GM12878 (cell line): ENCODE results near the gene SYT1. TPM values are rescaled to one million over a fixed set of nuclear protein-coding genes. Genes with fewer than 3 reads are reported as not detected.

ENCODE experiments used
- ATAC-seq: fragments of 200-7000 bp; cut with Tn5 transposase; 3 replicates; pipeline ENCODE4 v1.9.1; 2020; ENCODE audit warnings: mild to moderate bottlenecking, moderate library complexity
- BruUV-seq: library from RNA; stranded (reverse); fragments of 400-500 nt; replicated peaks from 2 replicates; lab custom pipeline; 2021; lab: Mats Ljungman, UMichigan
- CTCF ChIA-PET: fragments of 300-600 bp; sonication (Branson Sonifier 250); formaldehyde crosslinking; extraction: SDS; loops from one replicate; lab custom pipeline; 2021; ENCODE audit warnings: inconsistent platforms; lab: Yijun Ruan, JAX
- POLR2A ChIA-PET: fragments of 350-600 bp; formaldehyde crosslinking; extraction: SDS; loops from one replicate; lab custom pipeline; 2021; ENCODE audit warnings: inconsistent platforms; lab: Charles Lee
- RAD21 ChIA-PET: fragments of 300-600 bp; sonication (Branson Sonifier 250); formaldehyde crosslinking; loops from one replicate; lab custom pipeline; 2023; ENCODE audit warnings: antibody characterized with exemption; ENCODE audit not compliant: unreplicated experiment; lab: Charles Lee
- SMC1A ChIA-PET: fragments of 300-600 bp; sonication (Branson Sonifier 250); formaldehyde crosslinking; loops from one replicate; lab custom pipeline; 2023; ENCODE audit not compliant: unreplicated experiment, uncharacterized antibody; lab: Charles Lee
- DNase-seq: peaks from one replicate; pipeline ENCODE4 v3.0.0-alpha.2; 2011; ENCODE audit warnings: low read depth, low spot score
- FAIRE-seq: peaks from 3 replicates; lab custom pipeline; 2011; peaks lifted over from hg19 to GRCh38; lab: Jason Lieb, UNC
- H2AFZ ChIP-seq: 2 replicates; pipeline ENCODE4 v1.6.0; 2011; ENCODE audit warnings: low read depth, low read length, control low read depth; ENCODE audit not compliant: control insufficient read depth
- H3K27ac ChIP-seq: 2 replicates; pipeline ENCODE4 v1.5.1; 2011; ENCODE audit warnings: control low read depth; ENCODE audit not compliant: control insufficient read depth, insufficient read depth
- H3K27me3 ChIP-seq, 2 experiments: replicated peaks in 1 of 2; 2 replicates each; pipeline versions ENCODE4 v1.6.0 to v1.6.1; 2011; ENCODE audit warnings: low read length in 1 of 2; ENCODE audit not compliant: control insufficient read depth in 2 of 2, insufficient read depth in 2 of 2
- H3K36me3 ChIP-seq, 2 experiments: 2 replicates each; pipeline ENCODE4 v1.5.1; 2011; ENCODE audit warnings: low read length in 1 of 2; ENCODE audit not compliant: control insufficient read depth in 2 of 2, insufficient read depth in 2 of 2
- H3K4me1 ChIP-seq: 2 replicates; pipeline ENCODE4 v1.6.1; 2011; ENCODE audit warnings: mild to moderate bottlenecking, low read length, moderate library complexity, mixed read lengths; ENCODE audit not compliant: control insufficient read depth, insufficient read depth
- H3K4me2 ChIP-seq: 2 replicates; pipeline ENCODE4 v1.6.0; 2011; ENCODE audit warnings: control low read depth; ENCODE audit not compliant: control insufficient read depth, insufficient read depth
- H3K4me3 ChIP-seq: fragments of 200-600 bp; sonication (generic); 2 replicates; pipeline ENCODE4 v1.5.1; 2016
- H3K79me2 ChIP-seq: 2 replicates; pipeline ENCODE4 v1.6.0; 2011; ENCODE audit warnings: low read length; ENCODE audit not compliant: control insufficient read depth, insufficient read depth
- H3K9ac ChIP-seq: 2 replicates; pipeline ENCODE4 v1.8.0; 2011; ENCODE audit warnings: low read length, control low read depth, mixed read lengths; ENCODE audit not compliant: control insufficient read depth, insufficient read depth
- H3K9me3 ChIP-seq: replicated peaks from 3 replicates; pipeline ENCODE4 v1.5.1; 2011; ENCODE audit warnings: mild to moderate bottlenecking, low read length; ENCODE audit not compliant: control insufficient read depth, insufficient read depth
- H4K20me1 ChIP-seq: 2 replicates; pipeline ENCODE4 v1.6.0; 2011; ENCODE audit not compliant: control insufficient read depth, insufficient read depth
- BCL11A ChIP-seq: IDR thresholded peaks from 2 replicates; pipeline ENCODE4 v1.6.1; 2011; ENCODE audit warnings: low read depth, low read length
- CHD1 ChIP-seq: IDR thresholded peaks from 2 replicates; pipeline ENCODE4 v1.6.1; 2012; ENCODE audit warnings: low read depth, low read length, improper control_type of control experiment
- FOS ChIP-seq: IDR thresholded peaks from 3 replicates; pipeline ENCODE4 v1.6.1; 2011; ENCODE audit warnings: borderline replicate concordance; ENCODE audit not compliant: insufficient read length; ENCODE audit errors: extremely low read depth
- JUND ChIP-seq: IDR thresholded peaks from 2 replicates; pipeline ENCODE4 v1.6.1; 2012; ENCODE audit warnings: low read depth, mild to moderate bottlenecking, low read length, improper control_type of control experiment, moderate library complexity
- MTA3 ChIP-seq: IDR thresholded peaks from 2 replicates; pipeline ENCODE4 v1.6.1; 2012; ENCODE audit warnings: low read length, inconsistent platforms, borderline replicate concordance
- PBX3 ChIP-seq: IDR thresholded peaks from 2 replicates; pipeline ENCODE4 v1.6.1; 2011; ENCODE audit warnings: mild to moderate bottlenecking, low read depth, low read length, moderate library complexity; ENCODE audit not compliant: insufficient replicate concordance
- PRDM15 ChIP-seq: fragments of 450-650 bp; formaldehyde crosslinking; IDR thresholded peaks from 2 replicates; pipeline ENCODE4 v1.4.0; 2020; ENCODE audit warnings: mild to moderate bottlenecking, moderate library complexity
- RBBP5 ChIP-seq: fragments of 200-600 bp; sonication (generic); conservative IDR thresholded peaks from 2 replicates; pipeline ENCODE4 v1.6.1; 2016
- SMARCA5 ChIP-seq: fragments of 450-650 bp; IDR thresholded peaks from 2 replicates; pipeline ENCODE4 v1.6.1; 2017; ENCODE audit warnings: mild to moderate bottlenecking
- SMC3 ChIP-seq: IDR thresholded peaks from 2 replicates; pipeline ENCODE4 v1.6.1; 2011; ENCODE audit warnings: low read length, improper control_type of control experiment, borderline replicate concordance
- USF2 ChIP-seq: IDR thresholded peaks from 2 replicates; pipeline ENCODE4 v1.6.1; 2011; ENCODE audit warnings: low read depth, low read length, improper control_type of control experiment, borderline replicate concordance
- ZBED1 ChIP-seq: IDR thresholded peaks from 2 replicates; pipeline ENCODE4 v1.6.1; 2016; ENCODE audit warnings: borderline replicate concordance
- WGBS: methylation state at CpG from one replicate; pipeline ENCODE4 v1.1.6; 2016; ENCODE audit warnings: low lambda C conversion rate; ENCODE audit not compliant: insufficient replicate concordance, insufficient coverage; ENCODE audit errors: missing lambda C conversion rate; 5-methylcytosine and 5-hydroxymethylcytosine counted together
- in situ Hi-C: fragments of 300-500 bp; cut with MboI; formaldehyde crosslinking; loops from 9 replicates; pipeline ENCODE4 v1.14.3; 2018; ENCODE audit warnings: mixed read lengths
- intact Hi-C: fragments of 100-400 bp; cut with micrococcal nuclease; formaldehyde crosslinking; loops from one replicate; pipeline ENCODE4 v1.14.2; 2022; ENCODE audit not compliant: unreplicated experiment
- polyA plus RNA-seq, 11 experiments: library from polyadenylated mRNA; depleted of rRNA in 4 of 11; unstranded in 6 of 11; stranded (reverse) in 5 of 11; fragments of >200 nt; fragmentation: Nextera tagmentation in 4 of 11; fragmentation: Illumina TruSeq in 1 of 11; extraction: Ambion mirVana in 4 of 11; extraction: Trizol in 1 of 11; gene quantifications; 1 replicate in 1 of 11; 2 replicates in 10 of 11; pipeline versions ENCODE4 v1.2.1 to v1.2.3, GENCODE V29; 2011 to 2016; ENCODE audit warnings: inconsistent platforms in 2 of 11, missing spikeins in 2 of 11, low read depth in 1 of 11
- total RNA-seq, 4 experiments: library from RNA; depleted of rRNA in 3 of 4; stranded (reverse); fragments of >200 nt in 3 of 4; fragmentation: Illumina TruSeq in 1 of 4; extraction: Trizol in 1 of 4; gene quantifications; 2 replicates each; pipeline versions ENCODE4 v1.2.1 to v1.2.3, GENCODE V29; 2013 to 2021

SYT1 gene
- total and polyA plus RNA-seq, 10 of the 15 experiments (the other 5 are each of a cell fraction or from before 2014, with no cell fraction given) = 0.10 to 0.28 TPM; not detected in 8

- TF ChIP-seq PRDM15 (CRISPR knock-in tag) (no peak), BCL11A (no peak), SMC3 (no peak)
Observed at GRCh38 chr12:79374545-79374944, 510.0 kb downstream of the SYT1 start (continued).

- H3K4me3 ChIP-seq = no peak overlapping the region
- H3K27me3 ChIP-seq = no peaks in the 10 kb centered on the region
- intact Hi-C loops = loop anchor here (2.0 to 10.0 kb wide), 2 partner anchors 904 to 1370 kb away; no protein-coding TSS in a partner anchor
- ATAC-seq (no peak), DNase-seq (no peak), FAIRE-seq (no peak)
- no peak overlapping the region for H2AFZ ChIP-seq
- ChIA-PET CTCF (interaction anchor here (0.5 to 1.1 kb wide), 5 partner anchors 17 to 1145 kb away, joined by 3 to 5 read pairs (median 3); no protein-coding TSS in a partner anchor), RAD21 (interaction anchor here (1.3 kb wide), 1 partner anchor 28 kb away, joined by 3 read pairs; no protein-coding TSS in a partner anchor), SMC1A (interaction anchor here (0.6 to 0.9 kb wide), 3 partner anchors 31 to 1377 kb away, joined by 3 to 5 read pairs (median 3); no protein-coding TSS in a partner anchor), POLR2A (no interaction called here)
- no peak overlapping the region for H3K4me2 ChIP-seq
- in situ Hi-C loops = no loop called here
- no TSS peak for BruUV-seq
- H4K20me1 ChIP-seq = no peaks in the 10 kb centered on the region
- H3K79me2 ChIP-seq = no peaks in the 10 kb centered on the region
- no peak overlapping the region for H3K9ac ChIP-seq
- H3K36me3 ChIP-seq = no peaks in the 10 kb centered on the region
- no peaks in the 10 kb centered on the region for H3K4me1 ChIP-seq
- WGBS = 24% methylated on average over 6 of the region's 6 CpGs
- H3K27ac ChIP-seq = no peak overlapping the region
- no peaks in the 10 kb centered on the region for H3K9me3 ChIP-seq
- TF ChIP-seq SMC3 = no peak
- no peak for TF ChIP-seq PBX3
- no peak for TF ChIP-seq ZBED1
- TF ChIP-seq USF2 = no peak
- no peak for TF ChIP-seq RBBP5
- no peak for TF ChIP-seq SMARCA5
- TF ChIP-seq MTA3 = no peak
- no peak for TF ChIP-seq JUND
- TF ChIP-seq FOS = no peak
- no peak for TF ChIP-seq CHD1
Observed at GRCh38 chr12:79375050-79375449, 510.5 kb downstream of the SYT1 start.
